Naive B cell (primary cell): ENCODE data around the gene LAMA5. TPM values are rescaled to one million over a fixed set of nuclear protein-coding genes. Genes with fewer than 3 reads are reported as not detected.
A peak's percentile ranks its signal among the peaks of the same experiment; 100 is the strongest.

Experiments used
- ATAC-seq, 2 donors: fragments of 150-1000 bp; cut with Tn5 transposase; 2 replicates each; pipeline ENCODE4 v1.10.0; 2021; ENCODE audit warnings: low read depth in 2 of 2, mild to moderate bottlenecking in 2 of 2, moderate library complexity in 2 of 2
- DNase-seq: peaks from one replicate; pipeline ENCODE4 v3.0.0; 2022
- H3K27ac Mint-ChIP-seq, 6 donors: one replicate each; pipeline ENCODE4 v1.8.0; 2020 to 2022; ENCODE audit warnings: mild to moderate bottlenecking in 6 of 6, mixed read lengths in 6 of 6, moderate library complexity in 5 of 6, inconsistent platforms in 2 of 6
- H3K27me3 Mint-ChIP-seq, 3 donors: one replicate each; pipeline ENCODE4 v1.8.0; 2021 to 2022; ENCODE audit warnings: mixed read lengths in 3 of 3, mild to moderate bottlenecking in 1 of 3
- H3K36me3 Mint-ChIP-seq, 2 donors: one replicate each; pipeline ENCODE4 v1.8.0; 2020 to 2022; ENCODE audit warnings: mixed read lengths in 2 of 2, inconsistent platforms in 1 of 2, mild to moderate bottlenecking in 1 of 2
- H3K4me1 Mint-ChIP-seq, 3 donors: one replicate each; pipeline ENCODE4 v1.8.0; 2020 to 2022; ENCODE audit warnings: mixed read lengths in 3 of 3, inconsistent platforms in 1 of 3, mild to moderate bottlenecking in 1 of 3, moderate library complexity in 1 of 3
- H3K4me3 Mint-ChIP-seq, 8 donors: one replicate each; pipeline ENCODE4 v1.8.0; 2020 to 2022; ENCODE audit warnings: mild to moderate bottlenecking in 8 of 8, mixed read lengths in 8 of 8, moderate library complexity in 8 of 8, inconsistent platforms in 2 of 8
- H3K9me3 Mint-ChIP-seq, 7 donors: one replicate each; pipeline ENCODE4 v1.8.0; 2020 to 2022; ENCODE audit warnings: mixed read lengths in 7 of 7, mild to moderate bottlenecking in 5 of 7, inconsistent platforms in 2 of 7, moderate library complexity in 1 of 7
- polyA plus RNA-seq, 6 donors: library from polyadenylated mRNA; unstranded; fragments of 300-500 nt; fragmentation: Illumina TruSeq; gene quantifications; one replicate each; pipeline ENCODE4 v1.2.3, GENCODE V29; 2021; ENCODE audit warnings: low read depth in 6 of 6

Gene LAMA5
- polyA plus RNA-seq, 6 donors from 2014 or later, result 0.50 to 11.9 (median 6.1) TPM

GRCh38 chr20:62345681-62346370 is 21.3 kb downstream of the LAMA5 start:
- peaks cover 2 to 5% (median 3%) of the 10 kb centered on the region in 3 donors for H3K4me1 Mint-ChIP-seq
- peaks cover 0 to 18% of the 10 kb centered on the region in 2 donors for H3K36me3 Mint-ChIP-seq
- H3K27me3 Mint-ChIP-seq, result no peaks in the 10 kb centered on the region
- no peak for DNase-seq
- no peak for ATAC-seq
- no peak overlapping the region for H3K4me3 Mint-ChIP-seq
- no peak overlapping the region for H3K27ac Mint-ChIP-seq
- H3K9me3 Mint-ChIP-seq, result peaks cover 0 to 4% (median 0%) of the 10 kb centered on the region in 7 donors

GRCh38 chr20:62344782-62345181 is 22.3 kb downstream of the LAMA5 start:
- Mint-ChIP-seq H3K27me3 (no peaks in the 10 kb centered on the region), H3K4me1 (peaks cover 7 to 9% (median 8%) of the 10 kb centered on the region in 3 donors), H3K9me3 (peaks cover 0 to 4% (median 0%) of the 10 kb centered on the region in 7 donors), H3K4me3 (no peak overlapping the region), H3K27ac (no peak overlapping the region), H3K36me3 (peaks cover 0 to 23% of the 10 kb centered on the region in 2 donors)
- DNase-seq (no peak), ATAC-seq (no peak)

GRCh38 chr20:62344092-62344491 is 23.0 kb downstream of the LAMA5 start:
- Mint-ChIP-seq H3K4me1 (peaks cover 9 to 13% (median 10%) of the 10 kb centered on the region in 3 donors), H3K4me3 (no peak overlapping the region), H3K36me3 (peaks cover 0 to 19% of the 10 kb centered on the region in 2 donors), H3K9me3 (peaks cover 0 to 4% (median 0%) of the 10 kb centered on the region in 7 donors), H3K27ac (no peak overlapping the region), H3K27me3 (no peaks in the 10 kb centered on the region)
- DNase-seq (no peak), ATAC-seq (no peak)

- Mint-ChIP-seq H3K36me3 (peaks cover 0 to 7% of the 10 kb centered on the region in 2 donors), H3K27ac (peak overlapping the region in 1 of 6 donors; percentile 47)
Observed at GRCh38 chr20:62342910-62343309, 24.2 kb downstream of the LAMA5 start.

GRCh38 chr20:62339647-62340062 is 27.5 kb downstream of the LAMA5 start:
- DNase-seq, result peak; percentile 83
- Mint-ChIP-seq H3K9me3 (no peaks in the 10 kb centered on the region), H3K27ac (peak overlapping the region; percentile 96 to 99 (median 98)), H3K27me3 (no peaks in the 10 kb centered on the region), H3K4me3 (peak overlapping the region; percentile 79 to 93 (median 88)), H3K4me1 (peaks cover 42 to 51% (median 48%) of the 10 kb centered on the region in 3 donors), H3K36me3 (peaks cover 0 to 7% of the 10 kb centered on the region in 2 donors)
- peak; percentile 66 for ATAC-seq

More at GRCh38 chr20:62342910-62343309, 24.2 kb downstream of the LAMA5 start:
- no peak overlapping the region for H3K4me3 Mint-ChIP-seq
- H3K27me3 Mint-ChIP-seq, result no peaks in the 10 kb centered on the region
- H3K9me3 Mint-ChIP-seq, result no peaks in the 10 kb centered on the region
- peaks cover 14 to 25% (median 20%) of the 10 kb centered on the region in 3 donors for H3K4me1 Mint-ChIP-seq
- no peak for DNase-seq
- no peak for ATAC-seq

GRCh38 chr20:62338294-62338620 is 28.9 kb downstream of the LAMA5 start:
- Mint-ChIP-seq H3K36me3 (peaks cover 0 to 7% of the 10 kb centered on the region in 2 donors), H3K27ac (peak overlapping the region; percentile 93 to 99 (median 98)), H3K4me1 (peaks cover 42 to 51% (median 48%) of the 10 kb centered on the region in 3 donors), H3K9me3 (no peaks in the 10 kb centered on the region), H3K4me3 (peak overlapping the region; percentile 64 to 87 (median 84)), H3K27me3 (no peaks in the 10 kb centered on the region)
- no peak for ATAC-seq
- no peak for DNase-seq

- no peaks in the 10 kb centered on the region for H3K9me3 Mint-ChIP-seq
- peaks cover 0 to 7% of the 10 kb centered on the region in 2 donors for H3K36me3 Mint-ChIP-seq
- peak overlapping the region; percentile 93 to 99 (median 98) for H3K27ac Mint-ChIP-seq
- DNase-seq (peak; percentile 83), ATAC-seq (peak; percentile 73 to 75)
- peak overlapping the region; percentile 66 to 87 (median 84) for H3K4me3 Mint-ChIP-seq
- H3K4me1 Mint-ChIP-seq, result peaks cover 42 to 51% (median 48%) of the 10 kb centered on the region in 3 donors
- no peaks in the 10 kb centered on the region for H3K27me3 Mint-ChIP-seq
Observed at GRCh38 chr20:62337558-62338293, 29.4 kb downstream of the LAMA5 start.

- peak overlapping the region; percentile 66 to 87 (median 84) for H3K4me3 Mint-ChIP-seq
Observed at GRCh38 chr20:62336775-62337557, 30.1 kb downstream of the LAMA5 start.

GRCh38 chr20:62336329-62336728 is 30.8 kb downstream of the LAMA5 start:
- H3K9me3 Mint-ChIP-seq, result no peaks in the 10 kb centered on the region
- peak overlapping the region; percentile 53 to 87 (median 78) for H3K4me3 Mint-ChIP-seq
- H3K36me3 Mint-ChIP-seq, result peaks cover 0 to 7% of the 10 kb centered on the region in 2 donors
- peak overlapping the region; percentile 88 to 99 (median 96) for H3K27ac Mint-ChIP-seq
- ATAC-seq, result no peak
- no peak for DNase-seq
- H3K27me3 Mint-ChIP-seq, result no peaks in the 10 kb centered on the region
- H3K4me1 Mint-ChIP-seq, result peaks cover 42 to 51% (median 48%) of the 10 kb centered on the region in 3 donors

More at GRCh38 chr20:62336775-62337557, 30.1 kb downstream of the LAMA5 start:
- no peak for ATAC-seq
- no peaks in the 10 kb centered on the region for H3K27me3 Mint-ChIP-seq
- no peaks in the 10 kb centered on the region for H3K9me3 Mint-ChIP-seq
- H3K27ac Mint-ChIP-seq, result peak overlapping the region; percentile 95 to 99 (median 98)
- H3K36me3 Mint-ChIP-seq, result peaks cover 0 to 7% of the 10 kb centered on the region in 2 donors
- peaks cover 42 to 51% (median 48%) of the 10 kb centered on the region in 3 donors for H3K4me1 Mint-ChIP-seq
- no peak for DNase-seq

- no peaks in the 10 kb centered on the region for H3K9me3 Mint-ChIP-seq
- H3K4me3 Mint-ChIP-seq, result peak overlapping the region in 3 of 8 donors; percentile 19 to 85 (median 23)
- DNase-seq (no peak), ATAC-seq (no peak)
- peaks cover 42 to 51% (median 48%) of the 10 kb centered on the region in 3 donors for H3K4me1 Mint-ChIP-seq
- H3K27ac Mint-ChIP-seq, result peak overlapping the region in 3 of 6 donors; percentile 49 to 98 (median 97)
- H3K36me3 Mint-ChIP-seq, result peaks cover 0 to 7% of the 10 kb centered on the region in 2 donors
- H3K27me3 Mint-ChIP-seq, result no peaks in the 10 kb centered on the region
Observed at GRCh38 chr20:62335532-62335931, 31.6 kb downstream of the LAMA5 start.

GRCh38 chr20:62334881-62335280 is 32.2 kb downstream of the LAMA5 start:
- Mint-ChIP-seq H3K4me1 (peaks cover 38 to 46% (median 45%) of the 10 kb centered on the region in 3 donors), H3K4me3 (peak overlapping the region in 1 of 8 donors; percentile 20), H3K27ac (peak overlapping the region in 1 of 6 donors; percentile 97), H3K9me3 (no peaks in the 10 kb centered on the region), H3K36me3 (peaks cover 0 to 3% of the 10 kb centered on the region in 2 donors), H3K27me3 (no peaks in the 10 kb centered on the region)
- DNase-seq (no peak), ATAC-seq (no peak)

- DNase-seq, result no peak
- Mint-ChIP-seq H3K27me3 (no peaks in the 10 kb centered on the region), H3K4me3 (no peak overlapping the region), H3K4me1 (peaks cover 33 to 38% (median 37%) of the 10 kb centered on the region in 3 donors), H3K9me3 (no peaks in the 10 kb centered on the region), H3K36me3 (no peaks in the 10 kb centered on the region), H3K27ac (no peak overlapping the region)
- no peak for ATAC-seq
Observed at GRCh38 chr20:62333820-62334595, 33.1 kb downstream of the LAMA5 start.
